Mucosa of gallbladder (tissue), 1 donor: Measurements from ENCODE around the gene NKAIN2. TPM values are rescaled to one million over a fixed set of nuclear protein-coding genes. Genes with fewer than 3 reads are reported as not detected.

Source experiments
- DNase-seq: peaks from one replicate; pipeline ENCODE4 v3.0.0-alpha.2; 2020; ENCODE audit warnings: low spot score
- total RNA-seq: library from RNA; stranded (reverse); gene quantifications from one replicate; pipeline ENCODE4 v1.2.1, GENCODE V29; 2021
- donor health status: DM: no; HTN: no; CAD: no.

The NKAIN2 gene
- total RNA-seq, 1 donor from 2014 or later: 0.29 TPM

DNA sequence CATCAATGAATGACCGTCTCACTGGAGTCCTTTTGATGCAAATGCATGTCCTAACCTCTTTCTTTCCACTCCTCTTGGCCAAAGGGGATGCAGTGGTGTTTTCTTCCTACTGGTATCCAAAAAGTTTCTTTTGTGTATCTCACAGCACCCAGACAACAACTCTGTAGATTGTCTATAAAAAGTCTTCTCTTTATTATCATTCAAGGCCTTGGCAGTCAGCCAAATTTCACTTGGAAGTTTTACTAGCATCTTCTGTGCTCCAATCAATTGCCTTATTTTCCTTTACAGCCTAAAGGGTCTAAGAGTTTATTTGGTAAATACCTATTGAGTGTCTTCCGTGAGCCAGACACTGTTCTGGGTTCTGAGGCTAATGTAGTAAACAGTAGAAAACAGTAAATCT lies 1008.4 kb downstream of the NKAIN2 start:
- DNase-seq: no peak

DNA sequence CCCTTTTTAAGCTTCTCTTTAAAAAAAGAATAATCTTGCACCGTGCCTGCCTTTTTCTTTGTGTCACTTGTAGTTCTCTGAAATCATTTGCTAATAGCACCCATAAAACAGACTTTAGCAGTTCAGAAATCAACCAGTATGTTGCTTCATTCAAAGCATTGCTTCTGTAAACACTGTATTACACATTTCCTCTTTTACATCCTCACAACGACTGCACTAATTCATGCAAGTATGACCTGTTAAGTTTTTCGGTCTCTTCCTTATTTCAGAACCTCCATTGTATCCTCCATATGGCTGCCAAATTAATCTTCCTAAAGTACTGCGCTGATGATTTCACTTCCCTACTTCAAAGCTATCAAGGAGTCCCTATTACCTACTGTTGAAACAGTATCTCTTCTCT lies 1015.7 kb downstream of the NKAIN2 start:
- no peak for DNase-seq

- DNase-seq: no peak
These were observed 1018.5 kb downstream of the NKAIN2 start for GRCh38 chr6:124822204-124822613.

DNA sequence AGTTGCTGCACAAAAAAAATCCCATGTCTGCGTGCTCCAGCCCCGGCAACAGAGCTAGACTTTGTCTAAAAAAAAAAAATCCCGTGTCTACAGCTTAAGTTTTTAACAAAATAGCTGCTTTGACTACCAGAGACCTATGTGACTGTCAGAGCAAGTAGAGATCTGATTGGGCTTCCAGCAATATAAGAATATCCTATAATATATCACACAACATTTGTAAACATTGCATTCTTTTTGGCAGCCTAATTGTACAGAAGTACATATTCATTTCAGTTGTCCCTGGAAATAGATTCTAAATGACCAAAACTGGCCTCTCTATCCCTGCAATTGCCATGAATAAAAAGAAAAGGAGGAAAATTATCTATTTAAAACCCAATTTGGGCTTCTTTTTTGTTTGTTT lies 1019.1 kb downstream of the NKAIN2 start:
- DNase-seq: no peak

- DNase-seq: no peak
These were observed 1019.8 kb downstream of the NKAIN2 start for GRCh38 chr6:124823240-124824111.

DNA sequence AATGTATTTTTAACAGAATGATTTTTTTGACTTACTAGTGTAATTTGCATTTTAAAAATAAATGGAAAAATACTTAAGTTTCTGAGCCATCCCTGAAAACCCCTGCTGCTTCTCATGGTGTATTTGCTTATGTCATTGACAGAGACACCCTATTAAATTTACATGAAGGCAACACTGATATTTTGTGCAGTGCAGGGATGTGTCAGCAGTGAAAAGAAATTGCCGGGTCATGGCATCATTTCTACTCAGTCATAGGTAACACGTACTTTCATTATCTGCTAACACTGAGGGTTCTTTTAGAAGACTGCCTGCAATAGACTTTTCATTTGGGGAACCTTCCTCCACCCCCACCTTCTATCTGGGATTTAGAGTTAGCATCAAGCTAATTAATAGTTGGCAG lies 1021.9 kb downstream of the NKAIN2 start:
- no peak for DNase-seq

- DNase-seq: no peak
These were observed 1026.2 kb downstream of the NKAIN2 start for GRCh38 chr6:124829822-124830221.

- no peak for DNase-seq
These were observed 1026.8 kb downstream of the NKAIN2 start for GRCh38 chr6:124830506-124830905.

DNA sequence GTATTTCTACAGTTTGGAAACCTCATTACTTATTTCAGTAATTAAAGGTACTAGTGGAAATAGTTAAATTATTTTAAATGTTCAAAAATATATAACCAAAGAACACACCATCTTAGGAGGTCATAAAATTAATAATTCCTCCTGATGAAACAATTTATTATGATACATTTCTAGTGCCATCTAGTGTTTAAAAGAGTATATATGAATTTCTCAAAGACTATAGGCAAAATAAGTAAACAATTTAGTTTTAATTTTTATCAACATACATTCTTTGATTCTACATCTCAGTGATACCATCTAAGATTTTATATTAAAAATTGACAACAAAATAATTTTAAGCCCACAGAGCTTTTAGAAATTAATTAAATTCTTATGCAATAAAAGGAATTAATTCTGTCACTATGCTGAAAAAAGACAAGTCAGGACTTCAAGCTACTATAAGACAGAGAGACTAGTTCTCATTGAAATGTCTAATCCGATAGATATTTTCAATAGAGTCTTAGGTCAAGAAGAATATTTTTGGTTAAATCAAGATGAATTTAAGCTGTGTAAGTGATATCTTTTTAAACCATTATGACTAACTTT lies 1050.8 kb downstream of the NKAIN2 start:
- DNase-seq: no peak

GRCh38 chr6:124857746-124858145 lies 1054.1 kb downstream of the NKAIN2 start:
- DNase-seq: no peak

- no peak for DNase-seq
These were observed 1054.9 kb downstream of the NKAIN2 start for GRCh38 chr6:124858564-124858963.

DNA sequence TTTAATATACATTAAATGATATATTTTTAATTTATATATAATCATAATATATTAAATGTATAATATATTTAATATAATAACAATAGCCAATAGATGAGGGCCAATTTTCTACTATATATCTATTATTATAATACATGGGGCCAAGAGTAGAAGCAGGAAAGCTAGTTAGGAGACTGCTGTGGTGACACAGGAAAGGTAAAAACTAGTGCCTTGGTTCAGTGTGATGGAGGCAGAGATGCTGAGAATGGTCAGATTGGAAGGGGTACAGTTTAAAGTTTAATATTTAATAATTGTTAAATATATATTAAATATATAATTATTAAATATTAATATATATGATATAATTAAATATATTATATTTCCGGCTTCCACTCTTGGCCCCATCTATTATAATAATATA lies 1055.7 kb downstream of the NKAIN2 start:
- DNase-seq: no peak

DNA sequence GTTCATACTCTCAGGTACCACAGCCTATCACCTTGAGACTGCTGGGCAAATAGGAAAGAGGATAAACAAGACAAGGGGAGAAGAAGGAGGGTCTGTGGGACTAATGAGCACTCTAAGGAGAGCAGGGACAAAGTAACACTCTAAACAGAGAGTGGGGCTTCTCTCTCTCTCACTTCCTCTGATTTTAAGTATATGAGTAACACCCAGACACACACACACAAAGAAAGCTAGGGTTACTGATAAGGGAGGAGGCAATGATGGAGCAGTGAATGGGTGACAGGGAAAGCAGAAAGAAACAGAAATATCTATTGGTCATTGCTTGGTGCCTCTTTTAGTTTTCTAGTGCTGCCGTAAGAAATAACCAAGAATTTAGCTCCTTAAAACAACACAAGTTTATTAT lies 1062.4 kb downstream of the NKAIN2 start:
- no peak for DNase-seq

- DNase-seq: no peak
These were observed 1063.5 kb downstream of the NKAIN2 start for GRCh38 chr6:124867121-124867520.

- no peak for DNase-seq
These were observed 1064.8 kb downstream of the NKAIN2 start for GRCh38 chr6:124868481-124868880.

DNA sequence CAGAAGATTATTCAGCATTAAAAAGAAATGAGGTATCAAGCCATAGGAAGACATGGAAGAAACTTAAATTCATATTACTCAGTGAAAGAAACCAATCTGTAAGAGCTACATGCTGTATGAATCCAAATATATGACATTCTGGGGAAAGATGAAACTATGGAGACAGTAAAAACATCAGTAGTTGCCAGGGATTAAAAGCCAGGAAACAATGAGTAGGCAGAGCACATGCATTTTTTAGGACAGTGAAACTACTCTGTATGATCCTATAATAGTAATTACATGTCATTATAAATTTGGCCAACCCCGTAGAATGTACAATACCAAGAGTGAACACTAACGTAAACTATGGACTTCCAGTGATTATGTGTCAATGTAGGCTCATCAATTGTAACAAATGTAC lies 1065.8 kb downstream of the NKAIN2 start:
- no peak for DNase-seq

- no peak for DNase-seq
These were observed 1067.2 kb downstream of the NKAIN2 start for GRCh38 chr6:124870611-124871459.

GRCh38 chr6:124872361-124873065 lies 1068.8 kb downstream of the NKAIN2 start:
- no peak for DNase-seq

- DNase-seq: no peak
These were observed 1069.4 kb downstream of the NKAIN2 start for GRCh38 chr6:124873066-124873410.
